ENCODE measurements around the gene B4GALT2.

- TF ChIP-seq CTCF (IDR thresholded peaks at IDR 0.05) (no peak), EZH2phosphoT487 (IDR thresholded peaks at IDR 0.05) (no peak)
Observed at GRCh38 chr1:43947061-43947873, 31.7 kb upstream of the B4GALT2 start.
